Measurements from ENCODE around the gene TRIM60. TPM values are rescaled to one million over a fixed set of nuclear protein-coding genes. Genes with fewer than 3 reads are reported as not detected.

Gene TRIM60
- total and polyA plus RNA-seq, 2 donors (not counting 3 experiments of a cell fraction or from before 2014, with no cell fraction given) = not detected

GRCh38 chr4:165058666-165059065, 26.9 kb downstream of the TRIM60 start:
- TF ChIP-seq POLR2A (IDR thresholded peaks at IDR 0.05; ENCODE audit: low read depth, low read length) (no peak), CTCF (IDR thresholded peaks at IDR 0.05; ENCODE audit: extremely low read depth in 1 of 2, insufficient read depth in 1 of 2, low read depth in 1 of 2, low read length in 2 of 2) (no peak), EZH2 (IDR thresholded peaks at IDR 0.05; ENCODE audit: borderline replicate concordance, low read depth, low read length, severe bottlenecking) (no peak), JUN (IDR thresholded peaks at IDR 0.05; ENCODE audit: borderline replicate concordance, insufficient read depth, insufficient read length, low read depth) (no peak), GATA2 (IDR thresholded peaks at IDR 0.05; ENCODE audit: insufficient read depth, insufficient read length, low read depth, low read length) (no peak), MAX (IDR thresholded peaks at IDR 0.05; ENCODE audit: insufficient read depth, insufficient read length) (no peak)
- BruUV-seq (replicated peaks) = no TSS peak
- intact Hi-C loops (cut with micrococcal nuclease) (no loop called here), dilution Hi-C loops (cut with MboI; ENCODE audit: extremely low pct_ligation_motif_present, low sequenced_read_pairs) (no loop called here)
- H3K36me3 ChIP-seq (ENCODE audit: control insufficient read depth in 2 of 2, extremely low read depth in 1 of 2, insufficient read depth in 2 of 2, low read length in 2 of 2) = no peaks in the 10 kb centered on the region
- no peak overlapping the region for H3K4me2 ChIP-seq (ENCODE audit: insufficient read depth, low read length)
- FAIRE-seq (no peak), DNase-seq (ENCODE audit: low read depth, low spot score) (no peak)
- H3K27me3 ChIP-seq (ENCODE audit: control insufficient read depth in 2 of 2, insufficient read depth in 2 of 2, low read length in 2 of 2) = no peaks in the 10 kb centered on the region
- H2AFZ ChIP-seq (ENCODE audit: low read depth, low read length) = no peak overlapping the region
- no peaks in the 10 kb centered on the region for H4K20me1 ChIP-seq (replicated peaks; ENCODE audit: control insufficient read depth, extremely low read depth, insufficient read depth, low read length)
- no peaks in the 10 kb centered on the region for H3K4me1 ChIP-seq (ENCODE audit: control insufficient read depth, extremely low read depth, insufficient read depth, low read length)
- no peaks in the 10 kb centered on the region for H3K9me3 ChIP-seq (replicated peaks; ENCODE audit: control insufficient read depth, insufficient read depth, low read length)
- H3K9me1 ChIP-seq (replicated peaks; ENCODE audit: control insufficient read depth, extremely low read depth, insufficient read depth, low read length) = no peaks in the 10 kb centered on the region
- POLR2A ChIA-PET = no interaction called here
- H3K4me3 ChIP-seq (replicated peaks in 1 of 3; ENCODE audit: insufficient read depth in 1 of 3, low read depth in 1 of 3, low read length in 3 of 3) = no peak overlapping the region
- H3K9ac ChIP-seq (replicated peaks; ENCODE audit: extremely low read depth, insufficient read depth, low read length) = no peak overlapping the region
- H3K27ac ChIP-seq (ENCODE audit: insufficient read depth, low read depth, low read length) = no peak overlapping the region
- H3K79me2 ChIP-seq (ENCODE audit: control insufficient read depth, insufficient read depth, low read length) = no peaks in the 10 kb centered on the region
- CTCF ChIA-PET = interaction anchor here (0.6 kb wide), 1 partner anchor 1996 kb away, joined by 3 read pairs; no protein-coding TSS in a partner anchor

GRCh38 chr4:165059386-165059785, 27.6 kb downstream of the TRIM60 start:
- Histone ChIP-seq H3K9ac (replicated peaks; ENCODE audit: extremely low read depth, insufficient read depth, low read length) (no peak overlapping the region), H3K4me1 (ENCODE audit: control insufficient read depth, extremely low read depth, insufficient read depth, low read length) (no peaks in the 10 kb centered on the region), H3K36me3 (ENCODE audit: control insufficient read depth in 2 of 2, extremely low read depth in 1 of 2, insufficient read depth in 2 of 2, low read length in 2 of 2) (no peaks in the 10 kb centered on the region), H3K27ac (ENCODE audit: insufficient read depth, low read depth, low read length) (no peak overlapping the region), H3K79me2 (ENCODE audit: control insufficient read depth, insufficient read depth, low read length) (no peaks in the 10 kb centered on the region), H3K27me3 (ENCODE audit: control insufficient read depth in 2 of 2, insufficient read depth in 2 of 2, low read length in 2 of 2) (no peaks in the 10 kb centered on the region), H2AFZ (ENCODE audit: low read depth, low read length) (no peak overlapping the region), H3K4me2 (ENCODE audit: insufficient read depth, low read length) (no peak overlapping the region), H3K4me3 (replicated peaks in 1 of 3; ENCODE audit: insufficient read depth in 1 of 3, low read depth in 1 of 3, low read length in 3 of 3) (no peak overlapping the region), H3K9me1 (replicated peaks; ENCODE audit: control insufficient read depth, extremely low read depth, insufficient read depth, low read length) (no peaks in the 10 kb centered on the region), H3K9me3 (replicated peaks; ENCODE audit: control insufficient read depth, insufficient read depth, low read length) (no peaks in the 10 kb centered on the region), H4K20me1 (replicated peaks; ENCODE audit: control insufficient read depth, extremely low read depth, insufficient read depth, low read length) (no peaks in the 10 kb centered on the region)
- ChIA-PET CTCF (no interaction called here), POLR2A (no interaction called here)
- no TSS peak for BruUV-seq (replicated peaks)
- dilution Hi-C loops (cut with MboI; ENCODE audit: extremely low pct_ligation_motif_present, low sequenced_read_pairs) = no loop called here
- intact Hi-C loops (cut with micrococcal nuclease) = no loop called here
- FAIRE-seq (no peak), DNase-seq (ENCODE audit: low read depth, low spot score) (no peak)
- TF ChIP-seq FOS (IDR thresholded peaks at IDR 0.05; ENCODE audit: borderline replicate concordance, insufficient read depth, low read length) (no peak), POLR2A (IDR thresholded peaks at IDR 0.05; ENCODE audit: low read depth, low read length) (no peak), POLR2AphosphoS5 (IDR thresholded peaks at IDR 0.05; ENCODE audit: insufficient read depth, low read depth, low read length) (no peak), CTCF (IDR thresholded peaks at IDR 0.05; ENCODE audit: extremely low read depth in 1 of 2, insufficient read depth in 1 of 2, low read depth in 1 of 2, low read length in 2 of 2) (no peak), GATA2 (IDR thresholded peaks at IDR 0.05; ENCODE audit: insufficient read depth, insufficient read length, low read depth, low read length) (no peak), MAX (IDR thresholded peaks at IDR 0.05; ENCODE audit: insufficient read depth, insufficient read length) (no peak), MYC (IDR thresholded peaks at IDR 0.05; ENCODE audit: low read depth, low read length) (no peak), JUN (IDR thresholded peaks at IDR 0.05; ENCODE audit: borderline replicate concordance, insufficient read depth, insufficient read length, low read depth) (no peak), EZH2 (IDR thresholded peaks at IDR 0.05; ENCODE audit: borderline replicate concordance, low read depth, low read length, severe bottlenecking) (no peak)

All from endothelial cell of umbilical vein (primary cell).